GM12878 (cell line): ENCODE data around the gene KCNK1. TPM values are rescaled to one million over a fixed set of nuclear protein-coding genes. Genes with fewer than 3 reads are reported as not detected.

ENCODE experiments used
- ATAC-seq: fragments of 200-7000 bp; cut with Tn5 transposase; 3 replicates; pipeline ENCODE4 v1.9.1; 2020; ENCODE audit warnings: mild to moderate bottlenecking, moderate library complexity
- BruUV-seq: library from RNA; stranded (reverse); fragments of 400-500 nt; replicated peaks from 2 replicates; lab custom pipeline; 2021; lab: Mats Ljungman, UMichigan
- CTCF ChIA-PET: fragments of 300-600 bp; sonication (Branson Sonifier 250); formaldehyde crosslinking; extraction: SDS; loops from one replicate; lab custom pipeline; 2021; ENCODE audit warnings: inconsistent platforms; lab: Yijun Ruan, JAX
- POLR2A ChIA-PET: fragments of 350-600 bp; formaldehyde crosslinking; extraction: SDS; loops from one replicate; lab custom pipeline; 2021; ENCODE audit warnings: inconsistent platforms; lab: Charles Lee
- RAD21 ChIA-PET: fragments of 300-600 bp; sonication (Branson Sonifier 250); formaldehyde crosslinking; loops from one replicate; lab custom pipeline; 2023; ENCODE audit warnings: antibody characterized with exemption; ENCODE audit not compliant: unreplicated experiment; lab: Charles Lee
- SMC1A ChIA-PET: fragments of 300-600 bp; sonication (Branson Sonifier 250); formaldehyde crosslinking; loops from one replicate; lab custom pipeline; 2023; ENCODE audit not compliant: unreplicated experiment, uncharacterized antibody; lab: Charles Lee
- DNase-seq: peaks from one replicate; pipeline ENCODE4 v3.0.0-alpha.2; 2011; ENCODE audit warnings: low read depth, low spot score
- FAIRE-seq: peaks from 3 replicates; lab custom pipeline; 2011; peaks lifted over from hg19 to GRCh38; lab: Jason Lieb, UNC
- H2AFZ ChIP-seq: 2 replicates; pipeline ENCODE4 v1.6.0; 2011; ENCODE audit warnings: low read depth, low read length, control low read depth; ENCODE audit not compliant: control insufficient read depth
- H3K27ac ChIP-seq: 2 replicates; pipeline ENCODE4 v1.5.1; 2011; ENCODE audit warnings: control low read depth; ENCODE audit not compliant: control insufficient read depth, insufficient read depth
- H3K27me3 ChIP-seq, 2 experiments: replicated peaks in 1 of 2; 2 replicates each; pipeline versions ENCODE4 v1.6.0 to v1.6.1; 2011; ENCODE audit warnings: low read length in 1 of 2; ENCODE audit not compliant: control insufficient read depth in 2 of 2, insufficient read depth in 2 of 2
- H3K36me3 ChIP-seq, 2 experiments: 2 replicates each; pipeline ENCODE4 v1.5.1; 2011; ENCODE audit warnings: low read length in 1 of 2; ENCODE audit not compliant: control insufficient read depth in 2 of 2, insufficient read depth in 2 of 2
- H3K4me1 ChIP-seq: 2 replicates; pipeline ENCODE4 v1.6.1; 2011; ENCODE audit warnings: mild to moderate bottlenecking, low read length, moderate library complexity, mixed read lengths; ENCODE audit not compliant: control insufficient read depth, insufficient read depth
- H3K4me2 ChIP-seq: 2 replicates; pipeline ENCODE4 v1.6.0; 2011; ENCODE audit warnings: control low read depth; ENCODE audit not compliant: control insufficient read depth, insufficient read depth
- H3K4me3 ChIP-seq: fragments of 200-600 bp; sonication (generic); 2 replicates; pipeline ENCODE4 v1.5.1; 2016
- H3K79me2 ChIP-seq: 2 replicates; pipeline ENCODE4 v1.6.0; 2011; ENCODE audit warnings: low read length; ENCODE audit not compliant: control insufficient read depth, insufficient read depth
- H3K9ac ChIP-seq: 2 replicates; pipeline ENCODE4 v1.8.0; 2011; ENCODE audit warnings: low read length, control low read depth, mixed read lengths; ENCODE audit not compliant: control insufficient read depth, insufficient read depth
- H3K9me3 ChIP-seq: replicated peaks from 3 replicates; pipeline ENCODE4 v1.5.1; 2011; ENCODE audit warnings: mild to moderate bottlenecking, low read length; ENCODE audit not compliant: control insufficient read depth, insufficient read depth
- H4K20me1 ChIP-seq: 2 replicates; pipeline ENCODE4 v1.6.0; 2011; ENCODE audit not compliant: control insufficient read depth, insufficient read depth
- BHLHE40 ChIP-seq, 2 experiments: fragments of 450-650 bp in 1 of 2; IDR thresholded peaks; 2 replicates each; pipeline ENCODE4 v1.6.1; 2011 to 2017; ENCODE audit warnings: low read depth in 2 of 2, borderline replicate concordance in 1 of 2, improper control_type of control experiment in 1 of 2, low read length in 1 of 2, mild to moderate bottlenecking in 1 of 2
- BMI1 ChIP-seq: fragments of 450-650 bp; IDR thresholded peaks from 2 replicates; pipeline ENCODE4 v1.6.1; 2016; ENCODE audit warnings: mild to moderate bottlenecking, moderate library complexity, borderline replicate concordance
- GABPA ChIP-seq: IDR thresholded peaks from 2 replicates; pipeline ENCODE4 v1.6.1; 2014; ENCODE audit warnings: antibody characterized with exemption, low read depth, mild to moderate bottlenecking, inconsistent platforms
- HDGF ChIP-seq: fragments of 450-650 bp; IDR thresholded peaks from 2 replicates; pipeline ENCODE4 v1.6.1; 2016; ENCODE audit warnings: antibody characterized with exemption
- JUNB ChIP-seq: IDR thresholded peaks from 2 replicates; pipeline ENCODE4 v1.6.1; 2016; ENCODE audit warnings: antibody characterized with exemption, mild to moderate bottlenecking
- MTA2 ChIP-seq: fragments of 450-650 bp; IDR thresholded peaks from 2 replicates; pipeline ENCODE4 v1.6.1; 2016; ENCODE audit warnings: low read depth, mild to moderate bottlenecking, moderate library complexity
- PAX8 ChIP-seq: fragments of 450-650 bp; IDR thresholded peaks from 2 replicates; pipeline ENCODE4 v1.6.1; 2017; ENCODE audit warnings: mild to moderate bottlenecking, moderate library complexity
- POU2F2 ChIP-seq: IDR thresholded peaks from 3 replicates; pipeline ENCODE4 v1.6.1; 2011; ENCODE audit warnings: low read depth, mild to moderate bottlenecking, low read length, borderline replicate concordance
- RELA ChIP-seq: fragments of 450-650 bp; IDR thresholded peaks from 2 replicates; pipeline ENCODE4 v1.8.0; 2014; ENCODE audit warnings: borderline replicate concordance; ENCODE audit not compliant: partially characterized antibody
- SMAD5 ChIP-seq: IDR thresholded peaks from 2 replicates; pipeline ENCODE4 v1.6.1; 2016; ENCODE audit warnings: antibody characterized with exemption, low read depth
- WGBS: methylation state at CpG from one replicate; pipeline ENCODE4 v1.1.6; 2016; ENCODE audit warnings: low lambda C conversion rate; ENCODE audit not compliant: insufficient replicate concordance, insufficient coverage; ENCODE audit errors: missing lambda C conversion rate; 5-methylcytosine and 5-hydroxymethylcytosine counted together
- in situ Hi-C: fragments of 300-500 bp; cut with MboI; formaldehyde crosslinking; loops from 9 replicates; pipeline ENCODE4 v1.14.3; 2018; ENCODE audit warnings: mixed read lengths
- intact Hi-C: fragments of 100-400 bp; cut with micrococcal nuclease; formaldehyde crosslinking; loops from one replicate; pipeline ENCODE4 v1.14.2; 2022; ENCODE audit not compliant: unreplicated experiment
- polyA plus RNA-seq, 11 experiments: library from polyadenylated mRNA; depleted of rRNA in 4 of 11; unstranded in 6 of 11; stranded (reverse) in 5 of 11; fragments of >200 nt; fragmentation: Nextera tagmentation in 4 of 11; fragmentation: Illumina TruSeq in 1 of 11; extraction: Ambion mirVana in 4 of 11; extraction: Trizol in 1 of 11; gene quantifications; 1 replicate in 1 of 11; 2 replicates in 10 of 11; pipeline versions ENCODE4 v1.2.1 to v1.2.3, GENCODE V29; 2011 to 2016; ENCODE audit warnings: inconsistent platforms in 2 of 11, missing spikeins in 2 of 11, low read depth in 1 of 11
- total RNA-seq, 4 experiments: library from RNA; depleted of rRNA in 3 of 4; stranded (reverse); fragments of >200 nt in 3 of 4; fragmentation: Illumina TruSeq in 1 of 4; extraction: Trizol in 1 of 4; gene quantifications; 2 replicates each; pipeline versions ENCODE4 v1.2.1 to v1.2.3, GENCODE V29; 2013 to 2021
- TF ChIP-seq, protein P1 (sequence below): fragments of 450-650 bp; IDR thresholded peaks from 2 replicates; pipeline ENCODE4 v1.6.1; 2014; ENCODE audit warnings: mild to moderate bottlenecking
- TF ChIP-seq, protein P2 (sequence below): fragments of 450-650 bp; IDR thresholded peaks from 2 replicates; pipeline ENCODE4 v1.6.1; 2016; ENCODE audit warnings: mild to moderate bottlenecking
- TF ChIP-seq, protein P3 (sequence below): IDR thresholded peaks from 2 replicates; pipeline ENCODE4 v1.6.1; 2012; ENCODE audit warnings: mild to moderate bottlenecking, low read depth, low read length

The KCNK1 gene
- total and polyA plus RNA-seq, 10 of the 15 experiments (the other 5 are each of a cell fraction or from before 2014, with no cell fraction given) = 9.4 to 27.6 (median 15.1) TPM

DNA sequence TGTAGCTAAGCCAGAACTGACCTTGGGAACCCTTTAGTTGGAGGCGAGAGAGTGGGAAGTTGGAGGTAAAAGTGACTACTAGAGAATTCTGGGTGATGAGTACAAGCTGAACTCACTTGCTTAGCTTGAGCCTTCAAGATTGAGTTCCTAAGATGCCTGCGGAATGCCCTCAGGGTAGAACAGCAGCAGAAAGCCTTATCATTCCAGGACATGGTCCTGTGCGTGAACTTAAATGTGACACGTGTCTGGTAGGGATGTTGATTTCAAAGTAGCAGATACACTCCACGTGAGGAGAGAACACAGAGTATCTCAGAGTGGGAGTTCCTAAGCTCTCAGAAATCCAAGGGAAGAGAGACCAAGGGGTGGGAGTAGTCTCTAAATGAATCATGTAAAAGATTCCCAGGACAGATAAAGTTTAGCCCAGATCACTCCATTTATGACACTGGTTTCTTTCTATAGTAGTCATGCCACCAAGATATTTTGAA, 60.1 kb downstream of the KCNK1 start:
- TSS peak; percentile 48 for BruUV-seq
- ChIA-PET POLR2A (interaction anchor here (0.8 to 3.6 kb wide), 13 partner anchors 10 to 77 kb away, joined by 3 to 13 read pairs (median 6); partner anchors contain the start of gene KCNK1), CTCF (interaction anchor here (0.9 to 2.8 kb wide), 7 partner anchors 10 to 233 kb away, joined by 3 to 14 read pairs (median 7); no protein-coding TSS in a partner anchor), RAD21 (interaction anchor here (0.7 to 4.8 kb wide), 25 partner anchors 9 to 233 kb away, joined by 3 to 69 read pairs (median 5); partner anchors contain the start of gene KCNK1), SMC1A (interaction anchor here (0.9 to 3.2 kb wide), 25 partner anchors 9 to 233 kb away, joined by 3 to 39 read pairs (median 6); partner anchors contain the start of gene KCNK1)
- FAIRE-seq (no peak), ATAC-seq (no peak), DNase-seq (no peak)
- H2AFZ ChIP-seq = peak overlapping the region; percentile 20
- intact Hi-C loops = loop anchor here (1.0 to 2.0 kb wide), 3 partner anchors 57 to 233 kb away; no protein-coding TSS in a partner anchor
- H3K4me3 ChIP-seq = no peak overlapping the region
- in situ Hi-C loops = no loop called here
- H4K20me1 ChIP-seq = no peaks in the 10 kb centered on the region
- H3K4me1 ChIP-seq = peaks cover 19% of the 10 kb centered on the region
- H3K27me3 ChIP-seq = no peaks in the 10 kb centered on the region
- peak overlapping the region; percentile 56 for H3K27ac ChIP-seq
- H3K9ac ChIP-seq = peak overlapping the region; percentile 46; the same call in 1 of the 2 replicates
- peak overlapping the region; percentile 26; the same call in 1 of the 2 replicates for H3K4me2 ChIP-seq
- H3K36me3 ChIP-seq = peaks cover 0 to 4% of the 10 kb centered on the region in 2 experiments; a peak in 3 of 4 replicates
- H3K79me2 ChIP-seq = no peaks in the 10 kb centered on the region
- H3K9me3 ChIP-seq = peaks cover 5% of the 10 kb centered on the region; the same call in 2 of the 3 replicates
- 81% methylated on average over 5 of the region's 5 CpGs for WGBS
- no peak for TF ChIP-seq PAX8
- no peak for TF ChIP-seq POU2F2
- TF ChIP-seq, protein P1, sequence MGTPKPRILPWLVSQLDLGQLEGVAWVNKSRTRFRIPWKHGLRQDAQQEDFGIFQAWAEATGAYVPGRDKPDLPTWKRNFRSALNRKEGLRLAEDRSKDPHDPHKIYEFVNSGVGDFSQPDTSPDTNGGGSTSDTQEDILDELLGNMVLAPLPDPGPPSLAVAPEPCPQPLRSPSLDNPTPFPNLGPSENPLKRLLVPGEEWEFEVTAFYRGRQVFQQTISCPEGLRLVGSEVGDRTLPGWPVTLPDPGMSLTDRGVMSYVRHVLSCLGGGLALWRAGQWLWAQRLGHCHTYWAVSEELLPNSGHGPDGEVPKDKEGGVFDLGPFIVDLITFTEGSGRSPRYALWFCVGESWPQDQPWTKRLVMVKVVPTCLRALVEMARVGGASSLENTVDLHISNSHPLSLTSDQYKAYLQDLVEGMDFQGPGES = no peak
- TF ChIP-seq JUNB = 0 out of 2 replicates have a peak, but pooled peaks have one; percentile 6
- TF ChIP-seq, protein P2, sequence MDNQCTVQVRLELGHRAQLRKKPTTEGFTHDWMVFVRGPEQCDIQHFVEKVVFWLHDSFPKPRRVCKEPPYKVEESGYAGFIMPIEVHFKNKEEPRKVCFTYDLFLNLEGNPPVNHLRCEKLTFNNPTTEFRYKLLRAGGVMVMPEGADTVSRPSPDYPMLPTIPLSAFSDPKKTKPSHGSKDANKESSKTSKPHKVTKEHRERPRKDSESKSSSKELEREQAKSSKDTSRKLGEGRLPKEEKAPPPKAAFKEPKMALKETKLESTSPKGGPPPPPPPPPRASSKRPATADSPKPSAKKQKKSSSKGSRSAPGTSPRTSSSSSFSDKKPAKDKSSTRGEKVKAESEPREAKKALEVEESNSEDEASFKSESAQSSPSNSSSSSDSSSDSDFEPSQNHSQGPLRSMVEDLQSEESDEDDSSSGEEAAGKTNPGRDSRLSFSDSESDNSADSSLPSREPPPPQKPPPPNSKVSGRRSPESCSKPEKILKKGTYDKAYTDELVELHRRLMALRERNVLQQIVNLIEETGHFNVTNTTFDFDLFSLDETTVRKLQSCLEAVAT = 0 out of 2 replicates have a peak, but pooled peaks have one; percentile 53
- TF ChIP-seq HDGF = peak; percentile 74; the same call in 1 of the 2 replicates
- no peak for TF ChIP-seq GABPA
- no peak for TF ChIP-seq MTA2
- no peak for TF ChIP-seq BMI1
- no peak for TF ChIP-seq SMAD5
- TF ChIP-seq RELA = no peak
- TF ChIP-seq, protein P3, sequence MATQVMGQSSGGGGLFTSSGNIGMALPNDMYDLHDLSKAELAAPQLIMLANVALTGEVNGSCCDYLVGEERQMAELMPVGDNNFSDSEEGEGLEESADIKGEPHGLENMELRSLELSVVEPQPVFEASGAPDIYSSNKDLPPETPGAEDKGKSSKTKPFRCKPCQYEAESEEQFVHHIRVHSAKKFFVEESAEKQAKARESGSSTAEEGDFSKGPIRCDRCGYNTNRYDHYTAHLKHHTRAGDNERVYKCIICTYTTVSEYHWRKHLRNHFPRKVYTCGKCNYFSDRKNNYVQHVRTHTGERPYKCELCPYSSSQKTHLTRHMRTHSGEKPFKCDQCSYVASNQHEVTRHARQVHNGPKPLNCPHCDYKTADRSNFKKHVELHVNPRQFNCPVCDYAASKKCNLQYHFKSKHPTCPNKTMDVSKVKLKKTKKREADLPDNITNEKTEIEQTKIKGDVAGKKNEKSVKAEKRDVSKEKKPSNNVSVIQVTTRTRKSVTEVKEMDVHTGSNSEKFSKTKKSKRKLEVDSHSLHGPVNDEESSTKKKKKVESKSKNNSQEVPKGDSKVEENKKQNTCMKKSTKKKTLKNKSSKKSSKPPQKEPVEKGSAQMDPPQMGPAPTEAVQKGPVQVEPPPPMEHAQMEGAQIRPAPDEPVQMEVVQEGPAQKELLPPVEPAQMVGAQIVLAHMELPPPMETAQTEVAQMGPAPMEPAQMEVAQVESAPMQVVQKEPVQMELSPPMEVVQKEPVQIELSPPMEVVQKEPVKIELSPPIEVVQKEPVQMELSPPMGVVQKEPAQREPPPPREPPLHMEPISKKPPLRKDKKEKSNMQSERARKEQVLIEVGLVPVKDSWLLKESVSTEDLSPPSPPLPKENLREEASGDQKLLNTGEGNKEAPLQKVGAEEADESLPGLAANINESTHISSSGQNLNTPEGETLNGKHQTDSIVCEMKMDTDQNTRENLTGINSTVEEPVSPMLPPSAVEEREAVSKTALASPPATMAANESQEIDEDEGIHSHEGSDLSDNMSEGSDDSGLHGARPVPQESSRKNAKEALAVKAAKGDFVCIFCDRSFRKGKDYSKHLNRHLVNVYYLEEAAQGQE = no peak
- 0 out of 4 replicates have a peak, but pooled peaks of 1 of the 2 experiments have one; percentile 10 for TF ChIP-seq BHLHE40 (IDR thresholded peaks at IDR 0.05; ENCODE audit: borderline replicate concordance in 1 of 2, low read depth in 2 of 2, low read length in 1 of 2)
